GM12891 (cell line): ENCODE measurements around the gene MOGAT1.
A peak's percentile ranks its signal among the peaks of the same experiment; 100 is the strongest.
"Not testable (repeated sequence)": the region's sequence is repeated elsewhere in the genome, so short reads cannot be mapped to it uniquely, and the experiment has no call there.

ENCODE experiments used
- DNase-seq: peaks from one replicate; pipeline ENCODE4 v3.0.0; 2011; ENCODE audit warnings: low spot score; ENCODE audit not compliant: insufficient read length
- FAIRE-seq: peaks from 2 replicates; lab custom pipeline; 2011; peaks lifted over from hg19 to GRCh38; lab: Jason Lieb, UNC
- PAX5 ChIP-seq: IDR thresholded peaks from 2 replicates; pipeline ENCODE4 v1.6.1; 2011; ENCODE audit warnings: low read length, moderate library complexity, mild to moderate bottlenecking; ENCODE audit not compliant: insufficient read depth, severe bottlenecking
- POLR2A ChIP-seq: IDR thresholded peaks from 2 replicates; pipeline ENCODE4 v1.6.1; 2011; ENCODE audit warnings: low read depth, low read length, control low read depth
- POLR2AphosphoS5 ChIP-seq: IDR thresholded peaks from 2 replicates; pipeline ENCODE4 v1.6.1; 2011; ENCODE audit warnings: low read depth, low read length, control low read depth
- POU2F2 ChIP-seq: IDR thresholded peaks from 2 replicates; pipeline ENCODE4 v1.6.1; 2011; ENCODE audit warnings: low read depth, mild to moderate bottlenecking, control low read depth, low read length, moderate library complexity
- SPI1 ChIP-seq: IDR thresholded peaks from 2 replicates; pipeline ENCODE4 v1.6.1; 2011; ENCODE audit warnings: low read depth, low read length, control low read depth
- TAF1 ChIP-seq: IDR thresholded peaks from 2 replicates; pipeline ENCODE4 v1.6.1; 2011; ENCODE audit warnings: low read depth, low read length, control low read depth

The MOGAT1 gene

DNA sequence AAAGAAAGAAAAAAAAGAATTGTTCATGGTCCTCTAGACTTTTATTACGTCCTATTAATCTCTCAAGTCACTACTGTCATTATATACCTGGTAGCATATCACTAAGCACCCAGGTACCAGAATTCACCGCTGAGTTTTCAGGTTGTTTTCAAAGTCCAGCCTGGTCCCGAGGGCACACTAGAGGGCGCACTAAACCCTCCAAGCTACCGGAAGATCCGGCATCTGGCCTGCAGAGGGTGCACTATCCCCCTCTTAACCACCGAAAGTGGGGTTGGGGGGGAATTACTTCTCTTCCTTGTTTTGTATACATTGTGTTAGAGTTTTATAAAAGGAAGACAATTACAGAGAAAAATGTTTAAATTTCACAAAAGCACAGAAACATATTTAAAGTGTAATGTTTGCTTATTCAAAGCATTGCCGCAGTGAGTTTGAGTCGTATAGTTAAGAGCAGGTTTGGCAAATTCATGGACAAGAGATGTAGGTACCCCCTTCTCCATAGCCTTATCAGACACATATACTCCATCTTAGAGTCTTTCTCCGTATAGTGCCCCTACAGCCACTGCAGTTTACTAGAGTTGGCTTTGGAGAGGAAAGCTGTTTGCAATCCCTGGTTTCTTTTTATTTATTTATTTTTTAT, 19.2 kb downstream of the MOGAT1 start:
- TF ChIP-seq SPI1 (peak; percentile 36; the same call in 1 of the 2 replicates), TAF1 (no peak)
- DNase-seq, result peak; percentile 62
- FAIRE-seq, result peak; percentile 83

DNA sequence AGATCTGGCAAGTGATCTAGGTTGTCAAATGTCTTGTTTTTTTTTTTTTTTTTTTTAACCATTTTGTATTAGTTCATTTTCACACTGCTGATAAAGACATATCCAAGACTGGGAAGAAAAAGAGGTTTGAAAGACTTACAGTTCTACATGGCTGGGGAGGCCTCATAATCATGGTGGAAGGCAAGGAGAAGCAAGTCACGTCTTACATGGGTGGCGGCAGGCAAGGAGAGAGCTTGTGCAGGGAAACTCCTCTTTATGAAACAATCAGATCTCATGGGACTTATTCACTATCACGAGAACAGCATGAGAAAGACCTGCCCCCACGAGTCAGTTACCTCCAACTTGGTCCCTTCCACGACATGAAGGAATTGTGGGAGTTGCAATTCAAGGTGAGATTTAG, 22.0 kb downstream of the MOGAT1 start:
- DNase-seq, FAIRE-seq: not testable (repeated sequence)

DNA sequence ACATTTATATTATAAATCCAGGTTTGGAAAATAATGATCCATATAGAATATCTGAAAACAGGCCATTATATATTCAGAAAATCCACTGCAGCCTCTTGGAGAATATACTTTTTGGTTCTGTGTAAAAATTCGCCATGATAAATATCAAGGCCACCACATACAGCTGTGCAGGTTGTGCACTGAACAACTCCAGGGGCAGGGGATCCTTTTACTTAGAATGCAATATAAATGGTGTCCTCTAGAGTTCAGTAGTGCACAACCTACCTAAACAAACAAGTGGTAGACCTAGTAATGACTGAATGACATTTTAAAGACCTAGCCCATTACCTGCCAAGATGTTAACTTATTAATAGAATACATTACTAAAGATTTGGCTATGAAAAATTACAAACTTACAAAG, 22.4 kb downstream of the MOGAT1 start:
- no peak for TF ChIP-seq TAF1
- TF ChIP-seq POU2F2, result no peak
- no peak for TF ChIP-seq PAX5
- no peak for TF ChIP-seq POLR2A
- no peak for TF ChIP-seq POLR2AphosphoS5
- no peak for TF ChIP-seq SPI1
- FAIRE-seq, result peak; percentile 38
- no peak for DNase-seq

DNA sequence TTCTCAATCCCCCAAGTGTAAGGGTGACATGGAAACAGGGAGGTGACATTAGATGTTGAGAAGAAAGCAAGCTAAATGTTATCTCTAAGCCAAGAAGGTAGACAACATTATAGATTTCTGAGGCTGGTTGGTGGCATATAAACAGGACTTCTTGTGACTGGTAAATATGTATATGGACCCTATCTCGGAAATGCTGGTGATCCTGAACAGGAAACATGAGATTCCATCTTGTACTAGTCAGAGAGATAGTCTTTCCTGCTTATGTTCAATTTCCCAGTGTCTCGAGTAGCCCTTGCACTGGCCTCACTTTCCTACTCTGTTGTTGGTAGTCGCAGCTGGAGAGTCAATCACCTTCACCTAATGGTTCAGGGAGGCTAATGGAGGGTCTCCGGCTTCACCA, 26.8 kb downstream of the MOGAT1 start:
- FAIRE-seq, result no peak
- TF ChIP-seq TAF1 (no peak), POU2F2 (no peak), SPI1 (no peak), POLR2A (no peak), POLR2AphosphoS5 (no peak), PAX5 (no peak)
- no peak for DNase-seq

DNA sequence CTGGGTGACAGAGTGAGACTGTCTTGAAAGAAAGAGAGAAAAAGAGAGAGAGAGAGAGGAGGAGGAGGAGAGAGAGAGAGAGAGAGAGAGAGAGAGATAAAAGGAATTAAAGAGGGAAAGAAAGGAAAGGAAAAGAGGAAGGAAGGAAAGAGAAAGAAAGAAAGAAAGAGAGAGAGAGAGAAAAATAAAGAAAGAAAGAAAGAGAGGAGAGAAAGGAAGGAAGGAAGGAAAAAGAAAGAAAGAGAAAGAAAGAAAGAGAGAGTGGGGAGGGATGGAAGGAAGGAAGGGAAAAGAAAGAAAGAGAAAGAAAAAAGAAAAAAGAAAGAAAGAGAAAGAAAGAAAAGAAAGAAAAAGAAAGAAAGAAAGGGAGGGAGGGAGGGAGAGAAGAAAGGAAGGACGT, 29.8 kb downstream of the MOGAT1 start:
- TF ChIP-seq TAF1 (no peak), POLR2A (no peak), SPI1 (no peak), POLR2AphosphoS5 (no peak), PAX5 (no peak), POU2F2 (no peak)
- FAIRE-seq (no peak), DNase-seq (no peak)

DNA sequence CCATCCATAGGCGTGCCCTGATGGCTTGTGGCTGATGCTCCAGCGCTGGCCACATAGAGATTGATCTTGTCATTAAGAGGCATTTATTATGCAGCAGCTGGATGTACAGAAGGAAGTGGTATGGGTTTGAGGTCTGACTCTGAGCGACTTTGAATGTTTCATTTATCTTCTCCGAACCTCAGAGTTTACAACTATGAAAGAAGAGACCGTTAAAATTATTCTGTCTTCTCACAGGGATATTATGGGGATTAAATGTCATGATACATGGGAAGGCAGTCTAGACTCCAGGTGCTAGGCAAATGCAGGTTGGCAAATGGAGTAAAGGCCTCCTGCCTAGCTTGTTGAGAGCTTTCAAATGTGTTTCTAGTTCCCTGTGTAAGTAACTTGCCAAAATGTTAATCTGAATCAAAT, 30.3 kb downstream of the MOGAT1 start:
- DNase-seq, result no peak
- TF ChIP-seq SPI1 (0 out of 2 replicates have a peak, but pooled peaks have one; percentile 25), PAX5 (no peak)
- FAIRE-seq, result peak; percentile 69

DNA sequence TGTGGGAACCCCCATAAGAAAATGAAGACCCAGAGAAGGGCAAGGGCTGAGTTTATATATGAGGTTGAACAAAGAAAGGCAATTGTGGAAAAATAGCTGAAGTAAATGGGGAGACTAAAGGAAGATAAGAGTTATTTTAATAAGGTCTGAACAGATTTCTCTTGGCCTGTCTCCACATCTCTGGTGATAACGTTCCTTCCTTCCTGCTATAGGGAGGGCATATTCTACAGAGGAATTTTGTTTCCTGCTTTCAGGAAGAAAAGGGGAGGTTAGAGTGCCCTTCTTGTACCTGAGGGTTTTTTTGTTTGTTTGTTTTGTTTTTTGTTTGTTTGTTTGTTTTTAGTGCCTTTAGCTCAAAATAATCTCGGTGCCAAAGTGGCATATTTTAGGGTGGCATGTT, 31.6 kb downstream of the MOGAT1 start:
- FAIRE-seq, result no peak
- TF ChIP-seq SPI1 (no peak), PAX5 (no peak), POLR2A (no peak), POLR2AphosphoS5 (no peak), TAF1 (no peak), POU2F2 (no peak)
- DNase-seq, result no peak

DNA sequence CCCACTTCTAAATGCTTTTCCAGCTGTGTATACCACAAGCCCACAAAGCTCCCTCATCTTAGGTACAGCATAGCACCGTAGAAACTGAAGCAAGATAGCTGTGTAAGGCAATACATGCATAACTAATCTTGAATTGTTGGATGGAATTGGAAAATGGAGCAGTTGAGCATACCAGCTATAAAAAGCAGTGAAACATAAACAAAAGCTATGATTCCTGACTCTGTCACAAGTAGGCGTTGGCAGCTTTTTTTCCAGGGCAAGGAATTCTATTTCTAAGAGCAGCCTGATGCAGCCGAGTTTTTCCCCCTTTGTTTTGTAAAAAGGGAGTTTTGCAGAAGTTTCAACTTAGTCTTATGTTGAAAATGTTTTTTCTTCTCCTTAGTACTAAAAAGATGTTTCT, 32.4 kb downstream of the MOGAT1 start:
- FAIRE-seq (no peak), DNase-seq (no peak)
- TF ChIP-seq POLR2AphosphoS5 (no peak), POLR2A (no peak), TAF1 (no peak), POU2F2 (no peak), SPI1 (no peak), PAX5 (no peak)

DNA sequence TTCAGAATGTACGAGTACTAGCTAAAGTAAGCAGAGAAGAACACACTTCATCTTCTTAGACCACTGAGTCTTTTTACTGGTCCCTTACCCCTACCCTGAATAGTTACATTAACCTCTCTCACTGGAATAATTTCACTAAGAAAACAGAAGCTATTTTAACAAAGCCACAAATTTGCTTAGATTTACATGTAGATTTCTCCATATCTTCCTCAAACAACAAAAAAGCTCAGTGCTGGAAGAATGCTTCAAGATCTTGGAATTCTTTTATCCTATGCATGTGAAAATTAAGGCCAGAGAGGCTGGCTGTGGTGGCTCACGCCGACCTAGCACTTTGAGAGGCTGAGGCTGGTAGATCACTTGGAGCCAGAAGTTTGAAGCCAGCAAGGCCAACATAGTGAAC, 35.2 kb downstream of the MOGAT1 start:
- no peak for TF ChIP-seq POLR2AphosphoS5
- no peak for TF ChIP-seq SPI1
- TF ChIP-seq TAF1, result no peak
- no peak for TF ChIP-seq POU2F2
- TF ChIP-seq PAX5, result no peak
- TF ChIP-seq POLR2A, result no peak
- no peak for FAIRE-seq
- DNase-seq, result no peak

DNA sequence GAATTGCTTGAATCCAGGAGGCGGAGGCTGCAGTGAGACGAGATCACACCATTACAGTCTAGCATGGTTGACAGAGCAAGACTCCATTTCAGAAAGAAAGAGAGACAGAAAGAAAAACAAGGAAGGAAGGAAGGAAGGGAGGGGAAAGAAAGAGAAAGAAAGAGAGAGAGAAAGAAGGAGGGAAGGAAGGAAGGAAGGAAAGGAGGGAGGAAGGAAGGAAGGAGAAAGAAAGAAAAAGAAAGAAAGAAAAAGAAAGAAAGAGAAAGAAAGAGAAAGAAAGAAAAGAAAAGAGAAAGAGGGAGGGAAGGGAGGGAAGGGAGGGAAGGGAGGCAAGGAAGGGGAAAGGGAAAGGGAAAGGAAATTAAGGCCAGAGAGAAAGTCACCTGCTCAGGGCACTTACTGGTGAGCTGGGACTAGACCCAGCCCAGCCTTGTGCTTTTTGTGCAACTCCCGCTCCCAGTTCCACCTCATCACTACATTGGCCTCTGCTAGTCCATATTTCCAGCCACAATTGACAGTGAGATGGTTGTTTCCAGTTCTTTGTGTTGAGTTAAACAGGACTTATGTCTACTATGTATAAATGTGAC, 35.7 kb downstream of the MOGAT1 start:
- no peak for DNase-seq
- peak; percentile 33 for FAIRE-seq
- TF ChIP-seq SPI1 (no peak), PAX5 (no peak), POU2F2 (no peak), POLR2A (no peak), POLR2AphosphoS5 (no peak), TAF1 (no peak)
